Effector CD4-positive, alpha-beta T cell (primary cell): ENCODE measurements around the gene ZNF324.
A peak's percentile ranks its signal among the peaks of the same experiment; 100 is the strongest.
"Not testable (repeated sequence)": the region's sequence is repeated elsewhere in the genome, so short reads cannot be mapped to it uniquely, and the experiment has no call there.

Source experiments
- DNase-seq: peaks from one replicate; pipeline ENCODE4 v3.0.0-alpha.2; 2020

Gene ZNF324

GRCh38 chr19:58471736-58472135 lies 4.9 kb downstream of the ZNF324 start:
- DNase-seq: no peak

- no peak for DNase-seq
Observed at GRCh38 chr19:58473775-58474174, 6.9 kb downstream of the ZNF324 start.

GRCh38 chr19:58474291-58474996 lies 7.6 kb downstream of the ZNF324 start:
- no peak for DNase-seq

- no peak for DNase-seq
Observed at GRCh38 chr19:58474997-58475713, 8.3 kb downstream of the ZNF324 start.

DNA sequence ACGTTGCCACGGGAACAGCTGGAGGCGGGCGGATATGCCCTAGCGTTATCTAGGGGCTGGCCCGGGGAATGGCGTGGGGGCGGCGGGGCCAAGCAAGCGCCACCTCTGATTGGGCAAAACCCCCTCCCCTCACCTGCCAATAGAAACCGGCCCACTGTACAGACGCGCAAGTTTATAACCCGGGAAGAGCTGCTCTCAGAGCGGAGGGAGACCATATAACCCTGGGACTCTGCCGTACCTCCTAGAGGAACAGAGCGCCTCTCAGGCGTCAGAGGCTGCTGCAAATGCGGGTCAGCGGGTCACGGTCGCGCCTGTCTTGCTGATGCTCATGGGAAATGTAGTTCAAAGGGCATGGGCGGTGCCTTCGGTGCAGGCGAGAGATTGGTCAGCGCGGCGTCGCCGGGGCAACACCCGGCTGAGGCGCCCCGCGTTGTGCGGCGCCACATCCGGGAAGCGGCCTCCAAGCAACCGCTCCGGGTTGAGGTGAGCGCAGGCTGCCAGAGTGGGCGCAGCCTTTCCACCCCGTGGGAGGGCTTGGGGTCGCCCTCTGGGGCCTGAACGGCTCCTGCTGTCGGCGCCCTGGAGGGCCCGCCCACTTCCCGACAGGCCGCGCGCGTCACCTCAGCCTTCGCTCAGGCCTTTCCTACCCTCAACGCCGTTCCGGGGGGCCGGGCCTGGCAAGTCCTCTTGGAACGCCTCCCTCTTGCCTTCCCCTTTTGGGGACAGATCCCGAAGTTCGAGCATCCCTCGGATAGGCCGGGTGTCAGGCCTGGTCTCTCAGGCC lies 9.0 kb downstream of the ZNF324 start, which contains the start of gene ZNF446:
Gene ZNF446 (plus strand): TSS at position 639 of the 784 bp plus-strand sequence. CDS start 867 bp downstream, outside the sequence.
- peak; percentile 94 for DNase-seq

DNA sequence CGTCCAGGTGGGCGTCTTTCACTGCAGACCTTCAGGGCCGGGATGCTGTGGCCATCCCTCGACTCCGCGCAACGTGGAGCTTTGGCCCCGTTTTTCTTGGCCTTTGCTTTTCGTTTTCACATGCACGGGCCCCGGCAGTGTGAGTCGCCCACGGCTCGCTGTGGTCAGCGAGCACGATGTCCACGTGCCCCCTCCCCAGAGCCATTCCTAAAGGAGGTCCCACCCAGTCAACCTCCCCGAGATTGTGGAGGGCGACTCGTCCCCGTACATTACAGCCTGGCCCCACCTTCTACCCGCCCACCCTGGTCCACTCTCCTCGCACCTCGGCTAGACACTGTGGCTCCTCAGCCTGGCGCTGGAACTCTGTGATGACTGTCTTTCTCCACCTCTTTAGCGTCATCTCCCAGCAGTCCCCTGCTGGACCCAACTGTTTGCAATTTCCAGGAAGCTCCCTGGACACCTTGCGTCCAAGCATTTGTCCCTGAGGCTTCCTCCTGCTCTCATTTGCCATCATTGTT lies 9.7 kb downstream of the ZNF324 start:
- DNase-seq: no peak

DNA sequence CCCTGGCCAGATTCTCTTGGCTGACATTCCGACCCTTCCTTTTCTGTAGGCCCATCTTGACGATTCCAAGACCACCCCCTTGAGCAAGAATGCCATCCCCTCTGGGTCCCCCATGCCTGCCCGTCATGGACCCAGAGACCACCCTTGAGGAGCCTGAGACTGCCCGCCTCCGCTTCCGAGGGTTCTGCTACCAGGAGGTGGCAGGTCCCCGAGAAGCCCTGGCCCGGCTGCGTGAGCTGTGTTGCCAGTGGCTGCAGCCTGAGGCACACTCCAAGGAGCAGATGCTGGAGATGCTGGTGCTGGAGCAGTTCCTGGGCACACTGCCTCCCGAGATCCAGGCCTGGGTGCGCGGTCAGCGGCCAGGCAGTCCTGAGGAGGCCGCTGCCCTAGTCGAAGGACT lies 10.2 kb downstream of the ZNF324 start:
- DNase-seq: no peak

- DNase-seq: no peak
Observed at GRCh38 chr19:58477871-58478270, 11.0 kb downstream of the ZNF324 start.

- no peak for DNase-seq
Observed at GRCh38 chr19:58479303-58479702, 12.4 kb downstream of the ZNF324 start.

- DNase-seq: no peak
Observed at GRCh38 chr19:58479736-58480480, 13.0 kb downstream of the ZNF324 start.

DNA sequence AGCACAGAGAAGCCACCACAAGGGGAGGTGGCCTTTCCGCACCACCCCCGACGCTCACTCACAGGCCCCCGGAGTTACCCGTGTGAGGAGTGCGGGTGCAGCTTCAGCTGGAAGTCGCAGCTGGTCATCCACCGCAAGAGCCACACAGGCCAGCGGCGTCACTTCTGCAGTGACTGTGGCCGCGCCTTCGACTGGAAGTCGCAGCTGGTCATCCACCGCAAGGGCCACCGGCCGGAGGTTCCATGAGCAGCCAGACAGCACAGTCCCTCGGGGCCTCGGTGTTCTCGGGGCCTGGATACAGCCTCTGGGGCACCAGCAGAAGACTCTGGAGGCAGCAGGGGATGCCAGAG lies 13.6 kb downstream of the ZNF324 start:
- DNase-seq: no peak

- no peak for DNase-seq
Observed at GRCh38 chr19:58480831-58481230, 14.0 kb downstream of the ZNF324 start.

DNA sequence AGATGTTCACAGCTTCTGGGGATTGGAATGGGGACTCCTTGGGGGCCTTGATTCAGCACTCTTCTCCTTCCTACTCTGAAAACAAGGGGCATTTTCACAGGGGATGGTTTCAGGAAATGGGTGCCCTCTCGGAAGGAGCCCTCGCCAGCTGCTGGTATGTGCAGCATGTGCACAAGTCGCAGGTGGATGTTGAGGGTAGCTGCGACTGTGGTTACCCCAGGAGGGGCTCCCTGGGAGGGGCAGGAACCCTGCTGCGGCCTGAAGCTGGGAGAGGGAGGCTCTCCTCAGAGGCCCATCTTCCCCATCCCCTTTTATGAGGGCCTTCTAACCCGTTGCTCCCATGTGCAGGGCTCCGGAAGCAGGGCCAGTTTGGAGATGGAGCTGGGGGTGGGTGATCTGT lies 15.5 kb downstream of the ZNF324 start:
- no peak for DNase-seq

GRCh38 chr19:58483776-58484175 lies 16.9 kb downstream of the ZNF324 start:
- DNase-seq: no peak

- DNase-seq: not testable (repeated sequence)
Observed at GRCh38 chr19:58484349-58484748, 17.5 kb downstream of the ZNF324 start.

- no peak for DNase-seq
Observed at GRCh38 chr19:58491393-58491792, 24.5 kb downstream of the ZNF324 start.

DNA sequence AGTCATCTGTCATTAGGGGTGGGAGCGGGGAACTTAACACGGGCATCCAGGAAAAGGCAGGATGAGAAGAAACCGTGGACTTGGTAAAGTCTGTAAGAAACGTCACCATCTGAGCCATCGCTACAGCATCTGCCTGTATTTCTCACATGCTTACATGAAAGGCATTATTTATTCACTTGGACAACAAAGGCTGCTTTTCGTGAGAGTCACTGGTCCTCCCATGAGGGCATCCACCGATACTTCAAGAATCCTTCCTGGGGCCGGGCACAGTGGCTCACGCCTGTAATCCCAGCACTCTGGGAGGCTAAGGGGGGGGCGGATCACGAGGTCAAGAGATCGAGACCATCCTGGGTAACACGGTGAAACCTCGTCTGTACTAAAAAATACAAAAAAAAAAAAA lies 25.4 kb downstream of the ZNF324 start:
- DNase-seq: no peak

- DNase-seq: no peak
Observed at GRCh38 chr19:58497634-58498170, 30.8 kb downstream of the ZNF324 start.

GRCh38 chr19:58498316-58499020 lies 31.6 kb downstream of the ZNF324 start:
- DNase-seq: no peak

GRCh38 chr19:58499021-58499927 lies 32.4 kb downstream of the ZNF324 start:
- peak; percentile 83 for DNase-seq

GRCh38 chr19:58500242-58500641 lies 33.4 kb downstream of the ZNF324 start:
- DNase-seq: no peak
